Karpas-422 (cell line): ENCODE data around the gene VKORC1. TPM values are rescaled to one million over a fixed set of nuclear protein-coding genes. Genes with fewer than 3 reads are reported as not detected.
"Not testable (repeated sequence)": the region's sequence is repeated elsewhere in the genome, so short reads cannot be mapped to it uniquely, and the experiment has no call there.

Experiments
- DNase-seq: peaks from one replicate; pipeline ENCODE4 v3.0.0-alpha.2; 2015
- H2AFZ ChIP-seq: fragments of 200-600 bp; sonication (generic); 2 replicates; pipeline ENCODE4 v1.6.1; 2014; ENCODE audit warnings: antibody characterized with exemption, low read length, mixed read lengths
- H3K27ac ChIP-seq: fragments of 200-600 bp; sonication (generic); 2 replicates; pipeline ENCODE4 v1.5.1; 2014; ENCODE audit warnings: mild to moderate bottlenecking, low read length, moderate library complexity
- H3K27me3 ChIP-seq: fragments of 200-600 bp; sonication (generic); 2 replicates; pipeline ENCODE4 v1.6.1; 2014; ENCODE audit warnings: low read length, mixed read lengths
- H3K36me3 ChIP-seq: fragments of 200-600 bp; sonication (generic); 2 replicates; pipeline ENCODE4 v1.6.1; 2014; ENCODE audit warnings: low read length, mixed read lengths; ENCODE audit not compliant: insufficient read depth
- H3K4me1 ChIP-seq: fragments of 200-600 bp; sonication (generic); 2 replicates; pipeline ENCODE4 v1.6.1; 2014; ENCODE audit warnings: mild to moderate bottlenecking, low read length, mixed read lengths
- H3K4me2 ChIP-seq: fragments of 200-600 bp; sonication (generic); 2 replicates; pipeline ENCODE4 v1.6.1; 2014; ENCODE audit warnings: low read length, low read depth, mild to moderate bottlenecking; ENCODE audit not compliant: poor library complexity, severe bottlenecking
- H3K4me3 ChIP-seq: fragments of 200-600 bp; sonication (generic); 2 replicates; pipeline ENCODE4 v1.5.1; 2014; ENCODE audit warnings: mild to moderate bottlenecking, antibody characterized with exemption, low read length, mixed read lengths
- H3K79me2 ChIP-seq: fragments of 200-600 bp; sonication (generic); 2 replicates; pipeline ENCODE4 v1.6.1; 2014; ENCODE audit warnings: mild to moderate bottlenecking, low read length, mixed read lengths
- H3K9ac ChIP-seq: fragments of 200-600 bp; sonication (generic); 2 replicates; pipeline ENCODE4 v1.6.0; 2014; ENCODE audit warnings: low read length
- H3K9me2 ChIP-seq: fragments of 200-600 bp; sonication (generic), shearing (Covaris generic); replicated peaks from 2 replicates; pipeline ENCODE4 v1.6.0; 2014; ENCODE audit warnings: mild to moderate bottlenecking, low read length, moderate library complexity; ENCODE audit not compliant: insufficient read depth
- H3K9me3 ChIP-seq: fragments of 300-700, 200-600 bp; sonication (generic); 2 replicates; pipeline ENCODE4 v1.6.1; 2014; ENCODE audit warnings: low read length, mixed read lengths
- H4K20me1 ChIP-seq: fragments of 200-600 bp; sonication (generic); 2 replicates; pipeline ENCODE4 v1.6.1; 2014; ENCODE audit warnings: mild to moderate bottlenecking, antibody characterized with exemption, low read length, low read depth; ENCODE audit not compliant: insufficient read depth
- total RNA-seq: library from RNA; depleted of rRNA; stranded (reverse); fragments of >200 nt; shearing (Covaris generic); gene quantifications from 2 replicates; pipeline ENCODE4 v1.2.3, GENCODE V29; 2014; ENCODE audit warnings: low replicate concordance; rRNA removed

The VKORC1 gene
- total RNA-seq, result 70.2 and 93.9 TPM in 2 replicates

DNA sequence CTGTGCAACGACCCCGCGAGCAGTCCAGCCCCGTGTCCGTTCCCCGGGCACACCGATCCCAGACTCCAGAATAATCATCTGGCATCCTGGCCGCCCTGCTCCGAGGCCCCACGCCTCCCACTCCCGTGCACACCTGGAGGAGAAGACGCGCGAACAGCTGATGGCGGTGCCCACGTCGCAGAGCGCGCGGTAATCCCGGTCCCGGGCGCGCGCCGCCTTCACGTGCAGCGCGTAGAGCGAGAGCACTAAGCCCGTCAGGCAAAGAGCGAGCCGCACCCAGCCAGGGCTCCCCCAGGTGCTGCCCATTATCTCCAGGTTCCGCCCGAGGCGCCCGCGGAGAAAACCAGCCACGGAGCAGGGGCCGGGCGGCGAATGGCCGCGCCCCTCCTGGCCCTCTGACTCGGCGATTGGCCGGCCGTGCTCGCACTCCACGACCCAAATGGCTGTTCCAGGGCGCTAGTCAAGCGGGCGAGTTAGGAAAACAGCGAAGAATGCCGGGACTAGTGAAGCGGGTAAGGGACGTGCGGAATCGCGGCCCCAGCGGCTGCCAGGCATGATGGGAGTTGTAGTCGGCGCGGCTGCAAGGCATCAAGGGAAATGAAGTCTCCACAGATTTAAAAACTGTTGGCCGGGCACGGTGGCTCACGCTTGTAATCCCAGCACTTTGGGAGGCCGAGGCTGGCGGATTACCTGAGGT, at the start of gene VKORC1:
Gene VKORC1 (minus strand): TSS at position 374 of the 697 bp plus-strand sequence. CDS start 68 bp downstream, at position 306.
- Histone ChIP-seq H3K36me3 (0 out of 2 replicates have a peak, but pooled peaks cover 4% of the 10 kb centered on the region), H3K27me3 (no peaks in the 10 kb centered on the region), H3K9me2 (no peaks in the 10 kb centered on the region), H3K4me1 (peaks cover 18% of the 10 kb centered on the region), H3K79me2 (peaks cover 31% of the 10 kb centered on the region), H2AFZ (peak within 1 kb of the TSS; percentile 77), H3K4me2 (peak within 1 kb of the TSS; percentile 89), H3K27ac (peak within 1 kb of the TSS; percentile 69), H3K9ac (peak within 1 kb of the TSS; percentile 92), H3K9me3 (no peaks in the 10 kb centered on the region), H4K20me1 (0 out of 2 replicates have a peak, but pooled peaks cover 4% of the 10 kb centered on the region), H3K4me3 (peak within 1 kb of the TSS; percentile 97)
- DNase-seq, result peak; percentile 97

DNA sequence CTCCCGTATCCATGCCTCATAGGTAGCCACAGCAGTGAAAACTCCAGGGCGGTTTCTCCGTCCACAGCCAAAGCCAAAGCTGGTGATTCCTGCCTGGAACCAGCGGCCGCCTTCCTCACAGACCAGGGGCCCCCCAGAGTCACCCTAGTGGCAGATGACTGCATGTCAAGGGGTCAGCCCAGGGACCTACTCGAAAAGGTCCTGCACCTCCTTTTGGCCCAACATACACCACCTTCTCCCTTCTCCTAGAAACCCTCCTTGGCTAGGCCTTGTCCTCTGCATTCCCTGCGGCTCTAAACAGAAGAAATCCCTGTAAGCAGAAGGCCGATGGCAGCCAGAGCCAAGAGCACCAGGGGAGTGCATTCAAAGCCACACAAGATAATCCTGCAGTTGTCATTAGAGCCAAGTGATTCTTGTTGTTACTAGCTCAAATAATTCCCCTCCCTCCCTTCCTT, 49.1 kb upstream of the VKORC1 start:
- H3K9me3 ChIP-seq, result no peaks in the 10 kb centered on the region
- no peak overlapping the region for H3K9ac ChIP-seq
- H3K4me3 ChIP-seq, result no peak overlapping the region
- no peaks in the 10 kb centered on the region for H3K9me2 ChIP-seq
- H3K27ac ChIP-seq, result no peak overlapping the region
- no peaks in the 10 kb centered on the region for H3K27me3 ChIP-seq
- H3K79me2 ChIP-seq, result no peaks in the 10 kb centered on the region
- no peak for DNase-seq
- no peaks in the 10 kb centered on the region for H3K36me3 ChIP-seq
- H4K20me1 ChIP-seq, result no peaks in the 10 kb centered on the region
- H3K4me2 ChIP-seq, result no peak overlapping the region
- no peak overlapping the region for H2AFZ ChIP-seq
- H3K4me1 ChIP-seq, result peaks cover 13% of the 10 kb centered on the region

DNA sequence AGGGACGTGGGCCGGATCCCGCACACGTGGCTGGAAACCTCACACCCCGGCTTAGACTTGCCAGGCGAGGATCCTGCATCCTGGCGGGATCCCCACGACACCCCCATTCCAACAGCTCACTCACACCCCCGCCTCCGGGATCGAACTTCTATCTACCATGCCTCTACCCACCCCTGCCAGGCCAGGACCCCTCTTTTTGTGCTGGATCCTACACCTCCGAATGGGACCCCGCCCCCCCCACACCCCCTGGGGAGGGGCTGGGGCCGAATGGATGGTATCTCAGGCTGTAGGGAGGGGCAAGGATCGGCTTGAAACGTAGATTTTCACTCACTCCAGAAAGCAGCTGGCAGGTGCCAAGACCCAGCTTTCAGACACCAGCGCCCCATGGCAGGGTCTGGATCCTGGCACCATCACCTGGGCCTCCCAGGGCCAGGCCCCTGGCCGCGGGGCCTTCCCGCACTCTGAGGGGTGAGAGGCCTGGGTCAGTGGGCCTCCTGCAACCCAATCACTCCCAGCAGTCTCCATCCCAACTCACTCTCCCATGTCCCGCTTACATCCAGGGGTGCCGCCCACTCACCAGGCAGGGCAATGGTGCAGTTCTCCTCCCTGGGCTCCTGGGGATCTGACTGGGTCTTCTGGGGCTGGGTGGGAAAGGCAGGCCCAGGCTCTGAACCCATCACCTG, 48.6 kb upstream of the VKORC1 start:
- no peaks in the 10 kb centered on the region for H3K9me3 ChIP-seq
- H3K9ac ChIP-seq, result no peak overlapping the region
- H3K9me2 ChIP-seq, result no peaks in the 10 kb centered on the region
- no peak overlapping the region for H3K27ac ChIP-seq
- H3K79me2 ChIP-seq, result no peaks in the 10 kb centered on the region
- H3K36me3 ChIP-seq, result no peaks in the 10 kb centered on the region
- no peaks in the 10 kb centered on the region for H4K20me1 ChIP-seq
- peak overlapping the region; percentile 99; the same call in 1 of the 2 replicates for H2AFZ ChIP-seq
- H3K4me1 ChIP-seq, result peaks cover 13% of the 10 kb centered on the region
- no peaks in the 10 kb centered on the region for H3K27me3 ChIP-seq
- peak overlapping the region; percentile 73 for H3K4me2 ChIP-seq
- no peak for DNase-seq
- peak overlapping the region; percentile 65; the same call in 1 of the 2 replicates for H3K4me3 ChIP-seq

DNA sequence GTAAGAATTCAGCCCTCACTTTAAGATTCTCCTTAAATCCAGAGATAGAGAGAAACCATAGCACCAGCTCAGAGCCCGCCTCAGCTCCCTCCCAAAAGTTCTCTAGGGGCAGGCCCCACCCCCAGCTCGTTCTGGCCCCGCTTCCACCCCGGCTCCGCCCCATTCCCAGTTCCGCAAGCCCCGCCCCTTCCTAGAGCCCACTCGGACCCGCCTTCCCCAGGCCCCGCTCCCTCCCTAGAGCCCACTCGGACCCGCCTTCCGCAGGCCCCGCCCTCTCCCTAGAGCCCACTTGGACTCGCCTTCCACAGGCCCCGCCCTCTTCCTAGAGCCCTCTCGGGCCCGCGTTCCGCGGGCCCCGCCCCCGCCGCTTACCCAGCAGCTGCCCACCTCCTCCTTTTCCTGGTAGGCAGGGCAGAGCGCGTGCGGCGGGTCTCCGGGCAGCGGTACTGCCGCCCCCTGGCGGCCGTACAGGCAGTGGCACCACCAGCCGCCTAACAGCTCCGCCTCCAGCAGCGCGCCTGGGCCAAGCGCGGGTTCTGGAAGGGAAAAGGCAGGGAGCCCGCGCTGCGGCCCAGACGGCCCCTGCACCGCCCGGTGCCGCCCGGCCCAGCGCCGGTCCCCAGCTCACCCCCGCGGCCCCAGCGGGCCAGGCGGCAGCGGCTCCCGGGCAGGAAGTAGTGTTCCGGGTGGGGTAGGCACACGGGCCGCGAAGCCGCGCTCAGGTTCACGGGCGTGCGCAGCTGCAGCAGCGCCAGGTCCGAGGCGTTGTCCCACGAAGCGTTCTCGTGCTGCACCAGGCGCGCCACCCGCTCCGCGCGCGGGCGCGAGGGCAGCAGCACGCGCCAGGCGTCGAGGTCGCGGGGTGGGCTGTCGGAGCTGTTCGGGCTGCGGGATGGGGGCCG, 47.8 kb upstream of the VKORC1 start:
- Histone ChIP-seq H3K4me2 (peak overlapping the region; percentile 79), H3K79me2 (no peaks in the 10 kb centered on the region), H3K4me3 (peak overlapping the region; percentile 65; the same call in 1 of the 2 replicates), H3K27me3 (no peaks in the 10 kb centered on the region), H3K9me3 (no peaks in the 10 kb centered on the region), H3K27ac (no peak overlapping the region), H4K20me1 (no peaks in the 10 kb centered on the region), H3K9me2 (no peaks in the 10 kb centered on the region), H2AFZ (peak overlapping the region; percentile 99), H3K9ac (peak overlapping the region; percentile 67), H3K4me1 (peaks cover 13% of the 10 kb centered on the region), H3K36me3 (no peaks in the 10 kb centered on the region)
- peak; percentile 100 for DNase-seq

DNA sequence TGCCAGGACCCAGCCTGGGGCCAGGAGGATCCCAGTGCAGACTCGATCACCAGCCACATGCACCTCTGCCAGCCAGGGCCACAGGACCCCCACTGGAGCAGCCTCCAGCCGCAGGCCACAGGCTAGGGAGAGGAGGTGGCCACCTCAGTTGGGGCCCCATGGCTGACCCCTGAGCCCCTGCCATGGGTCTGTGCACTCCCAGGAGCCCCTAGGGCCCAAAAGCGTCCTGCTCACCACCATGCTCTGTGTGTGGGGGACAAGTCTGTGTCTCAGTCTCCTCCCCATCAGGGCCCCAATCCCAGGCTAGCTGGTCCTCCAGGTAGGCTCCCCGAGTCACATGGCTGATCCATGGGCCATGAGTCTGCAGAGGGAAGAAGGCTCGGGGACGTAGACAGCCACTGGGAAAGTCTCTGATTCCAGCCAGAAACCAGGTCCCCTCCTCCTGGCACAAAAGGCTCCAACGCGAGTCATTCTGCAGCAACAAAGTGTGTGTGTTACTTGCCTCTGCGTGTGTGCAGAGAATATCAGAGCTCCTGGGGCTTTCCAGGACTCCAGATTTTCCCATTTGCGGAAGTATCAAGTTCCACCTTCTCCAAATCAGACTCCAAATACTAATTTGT, 47.0 kb upstream of the VKORC1 start:
- Histone ChIP-seq H3K4me2 (peak overlapping the region; percentile 79), H3K36me3 (no peaks in the 10 kb centered on the region), H4K20me1 (no peaks in the 10 kb centered on the region), H2AFZ (peak overlapping the region; percentile 64), H3K9ac (peak overlapping the region; percentile 67), H3K9me3 (no peaks in the 10 kb centered on the region), H3K27me3 (no peaks in the 10 kb centered on the region), H3K9me2 (no peaks in the 10 kb centered on the region), H3K4me1 (peaks cover 13% of the 10 kb centered on the region), H3K4me3 (peak overlapping the region; percentile 58; the same call in 1 of the 2 replicates), H3K79me2 (no peaks in the 10 kb centered on the region), H3K27ac (no peak overlapping the region)
- DNase-seq, result no peak

DNA sequence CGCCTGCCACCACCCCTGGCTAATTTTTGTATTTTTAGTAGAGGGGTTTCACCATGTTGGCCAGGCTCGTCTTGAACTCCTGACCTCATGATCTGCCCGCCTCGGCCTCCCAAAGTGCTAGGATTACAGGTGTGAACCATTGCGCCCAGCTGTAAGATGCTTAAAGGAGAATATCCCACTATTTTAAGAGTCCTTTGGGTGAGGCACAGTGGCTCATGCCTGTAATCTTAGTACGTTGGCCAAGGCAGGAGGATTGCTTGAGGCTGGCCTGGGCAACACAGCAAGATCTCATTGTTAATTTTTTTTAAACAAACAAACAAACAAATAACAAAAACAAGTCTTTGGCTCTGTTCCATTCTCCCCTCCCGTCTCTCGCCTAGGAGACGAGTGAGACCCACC, 46.5 kb upstream of the VKORC1 start:
- H3K27ac ChIP-seq, H3K27me3 ChIP-seq, DNase-seq, H4K20me1 ChIP-seq, H3K9me2 ChIP-seq, H3K36me3 ChIP-seq, H2AFZ ChIP-seq, H3K4me3 ChIP-seq, H3K9me3 ChIP-seq, H3K79me2 ChIP-seq, H3K9ac ChIP-seq: not testable (repeated sequence)
- H3K4me2 ChIP-seq, result peak overlapping the region; percentile 79
- peaks cover 13% of the 10 kb centered on the region for H3K4me1 ChIP-seq

DNA sequence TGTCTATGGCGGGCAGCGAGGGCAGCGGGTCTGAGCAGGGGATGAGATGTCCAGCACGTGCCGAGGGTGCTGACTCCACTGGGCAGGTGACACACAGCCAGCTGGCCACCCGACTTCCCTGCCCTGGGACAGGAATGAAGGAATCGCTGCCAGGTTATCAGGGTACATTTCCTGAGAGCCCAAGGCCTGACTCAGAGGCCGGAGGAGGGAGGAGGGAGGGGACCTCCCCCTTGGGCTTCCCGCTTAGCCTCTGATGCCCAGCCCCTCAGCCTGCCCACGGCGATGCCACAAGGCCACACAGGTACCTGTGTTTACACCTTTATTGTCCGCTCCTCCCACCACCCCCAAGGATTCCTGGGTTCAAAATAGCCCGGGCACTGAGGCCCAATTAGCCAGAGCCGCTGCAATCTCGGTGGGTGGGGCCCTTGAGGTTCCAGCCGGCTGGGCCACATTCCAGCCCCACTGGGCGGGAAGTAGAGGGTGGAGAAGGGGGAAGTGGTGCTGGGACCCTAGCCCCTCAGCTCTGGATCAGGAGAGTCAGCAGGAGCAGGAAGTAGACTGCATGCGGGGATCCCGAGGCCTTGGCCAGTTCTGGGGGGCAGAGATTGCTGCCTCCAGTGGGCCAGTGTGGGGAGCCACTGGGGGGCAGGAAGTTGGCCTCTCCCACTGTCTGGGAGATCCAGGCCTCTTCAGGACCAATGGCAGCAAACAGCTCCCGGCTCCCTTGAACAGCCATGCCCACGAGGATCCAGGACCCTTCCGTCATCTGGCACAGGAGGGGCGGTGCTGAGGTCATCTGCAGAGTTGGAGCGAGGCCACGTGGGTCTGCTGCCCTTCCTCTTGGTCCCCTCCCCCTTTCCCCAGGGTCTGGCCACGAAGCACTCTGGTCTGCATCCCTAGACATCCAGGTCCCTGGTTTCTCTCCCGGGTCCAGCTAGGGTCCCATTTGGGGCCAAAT, 44.3 kb upstream of the VKORC1 start:
- no peak overlapping the region for H3K27ac ChIP-seq
- no peak overlapping the region for H3K9ac ChIP-seq
- no peaks in the 10 kb centered on the region for H3K27me3 ChIP-seq
- peaks cover 13% of the 10 kb centered on the region for H3K4me1 ChIP-seq
- no peaks in the 10 kb centered on the region for H3K9me2 ChIP-seq
- H3K9me3 ChIP-seq, result no peaks in the 10 kb centered on the region
- H2AFZ ChIP-seq, result no peak overlapping the region
- H3K79me2 ChIP-seq, result no peaks in the 10 kb centered on the region
- H3K4me3 ChIP-seq, result no peak overlapping the region
- no peak overlapping the region for H3K4me2 ChIP-seq
- H4K20me1 ChIP-seq, result no peaks in the 10 kb centered on the region
- H3K36me3 ChIP-seq, result no peaks in the 10 kb centered on the region
- no peak for DNase-seq
